Measurements from ENCODE around the gene ALKBH5.

DNA sequence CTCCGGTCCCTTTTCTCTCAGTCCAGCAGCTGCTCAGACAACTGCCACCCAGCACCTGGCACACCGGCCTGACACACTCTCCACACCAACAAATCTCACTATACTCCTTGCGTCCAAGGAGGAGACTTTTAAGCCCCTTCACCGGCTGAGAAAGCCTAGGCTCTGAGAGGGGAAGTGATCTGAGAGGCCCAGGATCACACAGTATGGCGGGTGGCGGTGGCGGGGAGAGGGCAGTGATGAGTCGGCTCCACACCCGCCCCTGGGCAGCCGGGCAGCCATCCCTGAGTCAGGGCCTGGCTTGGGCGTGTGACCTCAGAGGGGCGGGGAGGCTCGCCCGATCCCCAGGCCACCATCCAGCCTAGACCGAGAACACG lies 74.3 kb downstream of the ALKBH5 start:
- TF ChIP-seq, protein P1, sequence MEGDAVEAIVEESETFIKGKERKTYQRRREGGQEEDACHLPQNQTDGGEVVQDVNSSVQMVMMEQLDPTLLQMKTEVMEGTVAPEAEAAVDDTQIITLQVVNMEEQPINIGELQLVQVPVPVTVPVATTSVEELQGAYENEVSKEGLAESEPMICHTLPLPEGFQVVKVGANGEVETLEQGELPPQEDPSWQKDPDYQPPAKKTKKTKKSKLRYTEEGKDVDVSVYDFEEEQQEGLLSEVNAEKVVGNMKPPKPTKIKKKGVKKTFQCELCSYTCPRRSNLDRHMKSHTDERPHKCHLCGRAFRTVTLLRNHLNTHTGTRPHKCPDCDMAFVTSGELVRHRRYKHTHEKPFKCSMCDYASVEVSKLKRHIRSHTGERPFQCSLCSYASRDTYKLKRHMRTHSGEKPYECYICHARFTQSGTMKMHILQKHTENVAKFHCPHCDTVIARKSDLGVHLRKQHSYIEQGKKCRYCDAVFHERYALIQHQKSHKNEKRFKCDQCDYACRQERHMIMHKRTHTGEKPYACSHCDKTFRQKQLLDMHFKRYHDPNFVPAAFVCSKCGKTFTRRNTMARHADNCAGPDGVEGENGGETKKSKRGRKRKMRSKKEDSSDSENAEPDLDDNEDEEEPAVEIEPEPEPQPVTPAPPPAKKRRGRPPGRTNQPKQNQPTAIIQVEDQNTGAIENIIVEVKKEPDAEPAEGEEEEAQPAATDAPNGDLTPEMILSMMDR (IDR thresholded peaks at IDR 0.05) = no peak
- TF ChIP-seq POLR2A (IDR thresholded peaks at IDR 0.05) = no peak
